Skeletal muscle satellite cell (primary cell): Measurements from ENCODE around the gene C6.

Experiments
- H3K27me3 ChIP-seq: 2 replicates; pipeline ENCODE4 v1.7.0; 2013; ENCODE audit warnings: low read length; ENCODE audit not compliant: control insufficient read depth, insufficient read depth
- H3K36me3 ChIP-seq: 2 replicates; pipeline ENCODE4 v1.7.0; 2013; ENCODE audit warnings: mild to moderate bottlenecking, control low read depth, low read length; ENCODE audit not compliant: insufficient read depth
- H3K4me1 ChIP-seq: 2 replicates; pipeline ENCODE4 v1.7.0; 2013; ENCODE audit warnings: low read length; ENCODE audit not compliant: control insufficient read depth, insufficient read depth
- H3K4me2 ChIP-seq: 2 replicates; pipeline ENCODE4 v1.7.0; 2013; ENCODE audit warnings: mild to moderate bottlenecking, low read length
- H3K4me3 ChIP-seq: 2 replicates; pipeline ENCODE4 v1.7.0; 2013; ENCODE audit warnings: low read length
- H3K9ac ChIP-seq: 2 replicates; pipeline ENCODE4 v1.7.0; 2013; ENCODE audit warnings: mild to moderate bottlenecking, low read depth, low read length, moderate library complexity
- H3K9me3 ChIP-seq: replicated peaks from 2 replicates; pipeline ENCODE4 v1.7.0; 2013; ENCODE audit warnings: mild to moderate bottlenecking, control low read depth, low read length

C6 gene

DNA sequence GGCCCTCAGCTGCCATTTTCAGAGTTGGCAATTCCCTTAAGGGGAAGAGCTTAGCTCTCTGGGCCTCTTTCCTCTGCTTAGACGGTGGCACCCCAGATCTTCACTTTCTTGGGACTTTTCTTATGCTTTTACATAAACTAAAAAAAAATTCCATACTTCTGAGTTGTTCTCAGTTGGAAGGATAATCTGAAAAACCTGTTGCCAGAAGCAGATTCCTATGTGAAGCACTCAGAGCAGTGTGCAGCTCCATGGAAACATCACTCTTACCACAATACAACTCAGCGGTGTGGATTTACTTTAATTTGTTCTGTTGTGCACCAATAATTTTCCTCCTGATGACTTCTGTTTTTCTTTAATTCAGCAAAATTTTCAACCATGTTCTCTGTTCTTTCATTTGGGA, 98.1 kb downstream of the C6 start:
- H3K9me3 ChIP-seq: no peaks in the 10 kb centered on the region
- H3K4me2 ChIP-seq: no peak overlapping the region
- H3K4me1 ChIP-seq: peaks cover 4% of the 10 kb centered on the region
- no peak overlapping the region for H3K4me3 ChIP-seq
- H3K27me3 ChIP-seq: no peaks in the 10 kb centered on the region
- H3K9ac ChIP-seq: no peak overlapping the region
- H3K36me3 ChIP-seq: no peaks in the 10 kb centered on the region

- Histone ChIP-seq H3K4me1 (peaks cover 4% of the 10 kb centered on the region), H3K9ac (no peak overlapping the region), H3K27me3 (no peaks in the 10 kb centered on the region), H3K4me2 (no peak overlapping the region), H3K36me3 (no peaks in the 10 kb centered on the region), H3K4me3 (no peak overlapping the region), H3K9me3 (no peaks in the 10 kb centered on the region)
These were observed 100.6 kb downstream of the C6 start for GRCh38 chr5:41112486-41113455.

DNA sequence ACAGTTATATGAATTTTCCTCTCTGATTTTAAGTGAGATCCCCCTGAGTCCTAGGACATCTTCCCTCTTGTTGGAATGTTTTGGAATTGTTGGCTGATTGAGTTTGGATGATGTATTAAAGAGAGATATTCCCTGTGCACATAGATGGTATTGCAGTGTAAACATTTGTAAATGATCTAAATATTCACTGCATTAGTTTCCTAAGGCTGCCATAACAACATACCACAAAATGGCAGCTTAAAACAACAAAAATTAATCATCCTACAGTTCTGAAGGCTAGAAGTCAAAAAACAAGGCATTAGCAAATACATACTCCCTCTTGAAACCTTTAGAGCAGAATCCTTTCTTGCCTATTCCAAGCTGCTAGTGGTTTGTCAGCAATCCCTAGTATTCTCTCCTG, 104.1 kb downstream of the C6 start:
- H3K4me3 ChIP-seq: no peak overlapping the region
- no peaks in the 10 kb centered on the region for H3K36me3 ChIP-seq
- no peaks in the 10 kb centered on the region for H3K9me3 ChIP-seq
- no peaks in the 10 kb centered on the region for H3K4me1 ChIP-seq
- no peak overlapping the region for H3K9ac ChIP-seq
- H3K27me3 ChIP-seq: no peaks in the 10 kb centered on the region
- no peak overlapping the region for H3K4me2 ChIP-seq

- Histone ChIP-seq H3K4me2 (no peak overlapping the region), H3K9me3 (no peaks in the 10 kb centered on the region), H3K4me1 (no peaks in the 10 kb centered on the region), H3K36me3 (no peaks in the 10 kb centered on the region), H3K9ac (no peak overlapping the region), H3K4me3 (no peak overlapping the region), H3K27me3 (no peaks in the 10 kb centered on the region)
These were observed 111.0 kb downstream of the C6 start for GRCh38 chr5:41102341-41102740.

GRCh38 chr5:41097642-41098041, 115.7 kb downstream of the C6 start:
- no peak overlapping the region for H3K4me3 ChIP-seq
- H3K36me3 ChIP-seq: no peaks in the 10 kb centered on the region
- H3K27me3 ChIP-seq: no peaks in the 10 kb centered on the region
- H3K9ac ChIP-seq: no peak overlapping the region
- H3K9me3 ChIP-seq: no peaks in the 10 kb centered on the region
- H3K4me2 ChIP-seq: no peak overlapping the region
- H3K4me1 ChIP-seq: no peaks in the 10 kb centered on the region

- no peak overlapping the region for H3K4me3 ChIP-seq
- no peak overlapping the region for H3K9ac ChIP-seq
- H3K4me1 ChIP-seq: no peaks in the 10 kb centered on the region
- H3K9me3 ChIP-seq: no peaks in the 10 kb centered on the region
- H3K27me3 ChIP-seq: no peaks in the 10 kb centered on the region
- H3K36me3 ChIP-seq: no peaks in the 10 kb centered on the region
- H3K4me2 ChIP-seq: no peak overlapping the region
These were observed 117.8 kb downstream of the C6 start for GRCh38 chr5:41095324-41096101.

DNA sequence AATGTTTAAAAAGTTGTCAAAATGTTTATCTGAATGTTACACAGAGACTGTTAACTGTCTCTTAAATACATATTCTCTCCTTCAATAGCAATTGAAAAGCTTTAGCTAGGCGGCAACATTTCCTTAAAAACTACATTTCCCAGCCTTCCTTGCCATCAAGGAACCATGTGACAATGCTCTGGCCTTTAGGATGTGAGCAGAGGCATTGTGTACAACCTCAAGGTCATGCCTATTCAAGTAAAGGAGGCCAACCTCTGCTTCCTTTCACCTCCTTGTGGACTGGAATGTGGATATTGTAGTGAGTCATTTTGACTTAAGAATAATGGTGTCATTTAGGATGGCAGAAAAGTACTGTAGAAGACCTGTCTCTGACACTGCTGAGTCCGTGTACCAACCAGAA, 118.5 kb downstream of the C6 start:
- Histone ChIP-seq H3K4me2 (no peak overlapping the region), H3K9ac (no peak overlapping the region), H3K9me3 (no peaks in the 10 kb centered on the region), H3K4me3 (no peak overlapping the region), H3K4me1 (no peaks in the 10 kb centered on the region), H3K27me3 (no peaks in the 10 kb centered on the region), H3K36me3 (no peaks in the 10 kb centered on the region)

GRCh38 chr5:41093803-41094202, 119.5 kb downstream of the C6 start:
- Histone ChIP-seq H3K4me3 (no peak overlapping the region), H3K9ac (no peak overlapping the region), H3K4me1 (no peaks in the 10 kb centered on the region), H3K4me2 (no peak overlapping the region), H3K36me3 (no peaks in the 10 kb centered on the region), H3K9me3 (no peaks in the 10 kb centered on the region), H3K27me3 (no peaks in the 10 kb centered on the region)
